ENCODE data around the gene KRTAP10-5.

The KRTAP10-5 gene

GRCh38 chr21:44579833-44580144 is 615 bp downstream of the KRTAP10-5 start:
- H2AFZ ChIP-seq (ENCODE audit: low read depth, low read length), result no peak overlapping the region
- peaks cover 10% of the 10 kb centered on the region for H3K4me1 ChIP-seq (ENCODE audit: low read length)
- no peaks in the 10 kb centered on the region for H3K36me3 ChIP-seq (replicated peaks; ENCODE audit: low read depth, low read length)
- no peak overlapping the region for H3K4me2 ChIP-seq (ENCODE audit: low read length)
- H3K27me3 ChIP-seq (ENCODE audit: low read depth, low read length), result 0 out of 2 replicates have a peak, but pooled peaks cover 3% of the 10 kb centered on the region
- no peaks in the 10 kb centered on the region for H3K79me2 ChIP-seq (ENCODE audit: low read length)
- H3K4me3 ChIP-seq (ENCODE audit: low read length), result no peak overlapping the region
- TF ChIP-seq, protein P1, sequence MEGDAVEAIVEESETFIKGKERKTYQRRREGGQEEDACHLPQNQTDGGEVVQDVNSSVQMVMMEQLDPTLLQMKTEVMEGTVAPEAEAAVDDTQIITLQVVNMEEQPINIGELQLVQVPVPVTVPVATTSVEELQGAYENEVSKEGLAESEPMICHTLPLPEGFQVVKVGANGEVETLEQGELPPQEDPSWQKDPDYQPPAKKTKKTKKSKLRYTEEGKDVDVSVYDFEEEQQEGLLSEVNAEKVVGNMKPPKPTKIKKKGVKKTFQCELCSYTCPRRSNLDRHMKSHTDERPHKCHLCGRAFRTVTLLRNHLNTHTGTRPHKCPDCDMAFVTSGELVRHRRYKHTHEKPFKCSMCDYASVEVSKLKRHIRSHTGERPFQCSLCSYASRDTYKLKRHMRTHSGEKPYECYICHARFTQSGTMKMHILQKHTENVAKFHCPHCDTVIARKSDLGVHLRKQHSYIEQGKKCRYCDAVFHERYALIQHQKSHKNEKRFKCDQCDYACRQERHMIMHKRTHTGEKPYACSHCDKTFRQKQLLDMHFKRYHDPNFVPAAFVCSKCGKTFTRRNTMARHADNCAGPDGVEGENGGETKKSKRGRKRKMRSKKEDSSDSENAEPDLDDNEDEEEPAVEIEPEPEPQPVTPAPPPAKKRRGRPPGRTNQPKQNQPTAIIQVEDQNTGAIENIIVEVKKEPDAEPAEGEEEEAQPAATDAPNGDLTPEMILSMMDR (IDR thresholded peaks at IDR 0.05; ENCODE audit: low read depth, low read length), result no peak
- no peak for TF ChIP-seq EZH2phosphoT487 (IDR thresholded peaks at IDR 0.05; ENCODE audit: low read depth)
- no peaks in the 10 kb centered on the region for H4K20me1 ChIP-seq (ENCODE audit: insufficient read depth, low read length)
- H3K9ac ChIP-seq (ENCODE audit: low read length), result no peak overlapping the region
- H3K27ac ChIP-seq (ENCODE audit: low read length), result no peak overlapping the region
- no peaks in the 10 kb centered on the region for H3K9me3 ChIP-seq (ENCODE audit: insufficient read depth, low read length)

DNA sequence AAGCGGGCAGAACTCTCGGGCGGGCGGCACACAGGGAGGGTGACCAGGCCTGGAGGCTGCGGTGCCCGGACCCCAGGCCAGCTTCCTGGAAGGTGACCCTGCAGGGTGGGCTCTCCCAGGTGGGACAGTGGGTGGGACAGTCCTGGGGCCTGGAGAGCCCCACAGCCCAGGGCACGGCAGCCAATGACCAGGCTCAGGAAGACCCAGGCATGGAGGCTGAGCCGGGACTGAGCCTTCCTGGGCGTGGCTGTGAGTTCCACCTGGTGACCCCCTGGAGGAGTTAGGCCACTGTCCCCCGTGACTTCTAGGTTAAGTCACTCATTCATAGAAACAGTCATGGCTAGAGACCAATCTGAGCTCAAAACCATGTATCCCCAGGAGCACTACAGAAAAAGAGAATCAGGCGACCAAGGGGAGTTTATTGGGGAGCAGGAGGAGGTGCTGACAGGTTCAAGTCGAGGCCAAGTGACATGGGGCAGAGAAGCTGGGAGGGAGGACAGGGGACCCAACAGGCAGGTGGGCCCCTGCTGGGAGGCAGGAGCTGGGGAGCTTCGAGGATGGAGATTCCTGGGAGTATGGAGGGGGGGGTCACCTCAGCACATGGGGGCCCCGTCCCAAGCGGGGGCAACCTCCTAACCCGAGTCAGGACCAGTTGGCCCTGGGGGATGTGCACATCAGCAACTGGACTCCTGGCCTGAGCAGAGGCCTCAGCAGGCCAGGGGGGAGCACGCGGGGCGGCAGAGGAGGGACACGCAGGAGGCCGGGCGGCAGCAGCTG is 1.2 kb downstream of the KRTAP10-5 start:
- Histone ChIP-seq H3K79me2 (ENCODE audit: low read length) (no peaks in the 10 kb centered on the region), H3K27me3 (ENCODE audit: low read depth, low read length) (0 out of 2 replicates have a peak, but pooled peaks cover under 1% of the 10 kb centered on the region)

DNA sequence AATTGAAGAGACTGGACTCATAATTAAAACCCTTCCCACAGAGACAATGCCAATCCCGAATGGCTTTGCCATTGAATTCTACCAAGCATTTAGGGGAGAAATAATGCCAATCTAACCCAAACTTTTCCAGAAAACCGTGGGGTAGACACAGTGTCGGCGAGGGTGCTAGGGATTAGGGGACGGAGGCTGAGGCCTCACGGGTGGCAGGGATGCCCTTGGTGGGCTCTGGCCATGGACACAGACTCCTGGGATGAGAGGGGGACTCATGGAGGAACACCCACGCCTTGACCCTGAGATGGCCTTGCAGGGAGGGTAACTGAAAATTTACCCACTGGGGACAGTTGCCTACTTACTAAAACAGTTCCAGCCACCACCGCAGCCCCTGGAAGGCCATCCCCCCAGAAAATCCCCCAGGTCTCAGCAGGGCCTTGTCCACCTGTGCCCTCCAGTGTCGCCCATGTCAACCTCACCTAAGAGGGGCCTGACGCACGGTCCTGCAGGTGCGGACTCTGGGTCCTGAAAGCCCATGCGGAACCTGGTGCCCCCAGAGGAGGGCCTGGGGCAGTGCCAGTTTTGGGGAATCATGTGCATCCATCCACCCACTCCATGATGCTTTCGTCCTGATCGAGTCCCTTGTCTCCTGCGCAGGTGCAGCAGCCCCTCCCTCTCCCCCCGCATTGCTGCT is 1.9 kb downstream of the KRTAP10-5 start:
- Histone ChIP-seq H3K9ac (ENCODE audit: low read length) (no peak overlapping the region), H4K20me1 (ENCODE audit: insufficient read depth, low read length) (no peaks in the 10 kb centered on the region), H3K27ac (ENCODE audit: low read length) (no peak overlapping the region), H3K9me3 (ENCODE audit: insufficient read depth, low read length) (no peaks in the 10 kb centered on the region), H3K4me1 (ENCODE audit: low read length) (peaks cover 3% of the 10 kb centered on the region), H3K27me3 (ENCODE audit: low read depth, low read length) (no peaks in the 10 kb centered on the region), H2AFZ (ENCODE audit: low read depth, low read length) (no peak overlapping the region), H3K79me2 (ENCODE audit: low read length) (no peaks in the 10 kb centered on the region), H3K36me3 (replicated peaks; ENCODE audit: low read depth, low read length) (no peaks in the 10 kb centered on the region), H3K4me3 (ENCODE audit: low read length) (no peak overlapping the region), H3K4me2 (ENCODE audit: low read length) (no peak overlapping the region)
- no peak for TF ChIP-seq EZH2phosphoT487 (IDR thresholded peaks at IDR 0.05; ENCODE audit: low read depth)
- TF ChIP-seq, protein P1 (IDR thresholded peaks at IDR 0.05; ENCODE audit: low read depth, low read length), result no peak

More for the DNA sequence above, 1.2 kb downstream of the KRTAP10-5 start:
- Histone ChIP-seq H3K9me3 (ENCODE audit: insufficient read depth, low read length) (no peaks in the 10 kb centered on the region), H3K9ac (ENCODE audit: low read length) (no peak overlapping the region), H3K36me3 (replicated peaks; ENCODE audit: low read depth, low read length) (no peaks in the 10 kb centered on the region), H2AFZ (ENCODE audit: low read depth, low read length) (no peak overlapping the region), H3K4me2 (ENCODE audit: low read length) (no peak overlapping the region), H3K27ac (ENCODE audit: low read length) (no peak overlapping the region), H4K20me1 (ENCODE audit: insufficient read depth, low read length) (no peaks in the 10 kb centered on the region), H3K4me3 (ENCODE audit: low read length) (no peak overlapping the region), H3K4me1 (ENCODE audit: low read length) (peaks cover 10% of the 10 kb centered on the region)
- TF ChIP-seq EZH2phosphoT487 (IDR thresholded peaks at IDR 0.05; ENCODE audit: low read depth), result no peak
- TF ChIP-seq, protein P1 (IDR thresholded peaks at IDR 0.05; ENCODE audit: low read depth, low read length), result no peak

GRCh38 chr21:44576025-44576420 is 4.4 kb downstream of the KRTAP10-5 start:
- H3K9ac ChIP-seq (ENCODE audit: low read length), result no peak overlapping the region
- H3K79me2 ChIP-seq (ENCODE audit: low read length), result no peaks in the 10 kb centered on the region
- no peak overlapping the region for H3K27ac ChIP-seq (ENCODE audit: low read length)
- H3K4me3 ChIP-seq (ENCODE audit: low read length), result no peak overlapping the region
- H3K4me2 ChIP-seq (ENCODE audit: low read length), result no peak overlapping the region
- H4K20me1 ChIP-seq (ENCODE audit: insufficient read depth, low read length), result no peaks in the 10 kb centered on the region
- TF ChIP-seq, protein P1 (IDR thresholded peaks at IDR 0.05; ENCODE audit: low read depth, low read length), result no peak
- no peak for TF ChIP-seq EZH2phosphoT487 (IDR thresholded peaks at IDR 0.05; ENCODE audit: low read depth)
- H3K36me3 ChIP-seq (replicated peaks; ENCODE audit: low read depth, low read length), result no peaks in the 10 kb centered on the region
- H3K9me3 ChIP-seq (ENCODE audit: insufficient read depth, low read length), result no peaks in the 10 kb centered on the region
- H3K27me3 ChIP-seq (ENCODE audit: low read depth, low read length), result no peaks in the 10 kb centered on the region
- H3K4me1 ChIP-seq (ENCODE audit: low read length), result no peaks in the 10 kb centered on the region
- no peak overlapping the region for H2AFZ ChIP-seq (ENCODE audit: low read depth, low read length)
